NT2/D1 (cell line): Measurements from ENCODE around the gene NTF3.

Experiments used
- SUZ12 ChIP-seq: IDR thresholded peaks from 2 replicates; pipeline ENCODE4 v1.6.1; 2011; ENCODE audit not compliant: insufficient read length, insufficient read depth; ENCODE audit errors: extremely low read depth
- YY1 ChIP-seq: IDR thresholded peaks from 2 replicates; pipeline ENCODE4 v1.6.1; 2011; ENCODE audit not compliant: insufficient read length, insufficient read depth
- ZNF274 ChIP-seq: IDR thresholded peaks from 2 replicates; pipeline ENCODE4 v1.6.1; 2011; ENCODE audit warnings: mild to moderate bottlenecking, low read depth, low read length

- TF ChIP-seq ZNF274 (no peak), YY1 (no peak), SUZ12 (no peak)
These were observed 9.8 kb downstream of the NTF3 start for GRCh38 chr12:5441497-5442236.
